ENCODE data around the gene PLXNA3.
A peak's percentile ranks its signal among the peaks of the same experiment; 100 is the strongest.

PLXNA3 gene

GRCh38 chrX:154462396-154462795 is 4.3 kb downstream of the PLXNA3 start:
- no peak for DNase-seq

GRCh38 chrX:154463611-154464220 is 5.6 kb downstream of the PLXNA3 start:
- no peak for DNase-seq

- no peak for DNase-seq
These were observed 6.8 kb downstream of the PLXNA3 start for GRCh38 chrX:154464806-154465365.

GRCh38 chrX:154465601-154466000 is 7.5 kb downstream of the PLXNA3 start:
- no peak for DNase-seq

GRCh38 chrX:154466036-154466435 is 8.0 kb downstream of the PLXNA3 start:
- DNase-seq, result no peak

- DNase-seq, result no peak
These were observed 8.8 kb downstream of the PLXNA3 start for GRCh38 chrX:154466907-154467306.

- DNase-seq, result no peak
These were observed 9.5 kb downstream of the PLXNA3 start for GRCh38 chrX:154467556-154467955.

GRCh38 chrX:154468217-154468616 is 10.1 kb downstream of the PLXNA3 start:
- no peak for DNase-seq

GRCh38 chrX:154469114-154469513 is 11.0 kb downstream of the PLXNA3 start:
- DNase-seq, result no peak

- DNase-seq, result no peak
These were observed 11.8 kb downstream of the PLXNA3 start for GRCh38 chrX:154469880-154470279.

- DNase-seq, result no peak
These were observed 12.4 kb downstream of the PLXNA3 start for GRCh38 chrX:154470434-154470833.

- no peak for DNase-seq
These were observed 13.0 kb downstream of the PLXNA3 start for GRCh38 chrX:154470914-154471568.

- DNase-seq, result no peak
These were observed 14.0 kb downstream of the PLXNA3 start for GRCh38 chrX:154471839-154472684.

- no peak for DNase-seq
These were observed 14.9 kb downstream of the PLXNA3 start for GRCh38 chrX:154472685-154473632.

- DNase-seq, result no peak
These were observed 15.6 kb downstream of the PLXNA3 start for GRCh38 chrX:154473683-154474082.

GRCh38 chrX:154476821-154477220 is 18.7 kb downstream of the PLXNA3 start:
- no peak for DNase-seq

GRCh38 chrX:154477891-154478477 is 19.9 kb downstream of the PLXNA3 start:
- DNase-seq, result no peak

GRCh38 chrX:154478728-154479622 is 20.9 kb downstream of the PLXNA3 start, which contains the start of gene LAGE3:
Gene LAGE3 (minus strand): TSS chrX:154479281. CDS start chrX:154478915, 366 bp downstream.
- DNase-seq, result peak; percentile 70

- DNase-seq, result no peak
These were observed 23.1 kb downstream of the PLXNA3 start for GRCh38 chrX:154481195-154481594.

- DNase-seq, result no peak
These were observed 24.0 kb downstream of the PLXNA3 start for GRCh38 chrX:154481911-154482601.

Data from 8988T (cell line).